ENCODE measurements around the gene HOXC12.

DNA sequence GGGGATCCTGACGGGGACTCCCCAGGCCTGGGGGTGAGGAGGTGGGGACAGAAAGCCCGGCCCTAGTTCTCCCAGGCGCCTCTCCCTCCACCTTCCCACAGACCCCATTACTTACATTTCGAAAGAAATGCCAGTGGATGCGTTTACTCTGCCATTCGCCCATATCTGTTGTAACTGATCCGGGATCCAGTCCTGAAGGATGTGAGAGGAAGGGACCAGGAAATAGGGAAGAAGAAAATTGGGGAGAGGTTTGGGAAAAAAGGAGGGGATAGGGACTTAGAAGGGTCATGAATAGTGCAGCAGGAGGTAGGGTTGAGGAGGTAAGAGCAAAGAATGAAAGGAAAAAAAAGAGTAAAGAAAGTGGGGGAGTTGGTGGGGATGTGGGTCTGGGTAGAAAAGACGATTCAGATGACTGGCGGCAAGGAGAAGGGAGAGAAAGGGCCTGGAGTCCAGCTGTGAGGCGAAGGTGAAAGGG, 1.1 kb downstream of the HOXC12 start:
- TF ChIP-seq, protein P1, sequence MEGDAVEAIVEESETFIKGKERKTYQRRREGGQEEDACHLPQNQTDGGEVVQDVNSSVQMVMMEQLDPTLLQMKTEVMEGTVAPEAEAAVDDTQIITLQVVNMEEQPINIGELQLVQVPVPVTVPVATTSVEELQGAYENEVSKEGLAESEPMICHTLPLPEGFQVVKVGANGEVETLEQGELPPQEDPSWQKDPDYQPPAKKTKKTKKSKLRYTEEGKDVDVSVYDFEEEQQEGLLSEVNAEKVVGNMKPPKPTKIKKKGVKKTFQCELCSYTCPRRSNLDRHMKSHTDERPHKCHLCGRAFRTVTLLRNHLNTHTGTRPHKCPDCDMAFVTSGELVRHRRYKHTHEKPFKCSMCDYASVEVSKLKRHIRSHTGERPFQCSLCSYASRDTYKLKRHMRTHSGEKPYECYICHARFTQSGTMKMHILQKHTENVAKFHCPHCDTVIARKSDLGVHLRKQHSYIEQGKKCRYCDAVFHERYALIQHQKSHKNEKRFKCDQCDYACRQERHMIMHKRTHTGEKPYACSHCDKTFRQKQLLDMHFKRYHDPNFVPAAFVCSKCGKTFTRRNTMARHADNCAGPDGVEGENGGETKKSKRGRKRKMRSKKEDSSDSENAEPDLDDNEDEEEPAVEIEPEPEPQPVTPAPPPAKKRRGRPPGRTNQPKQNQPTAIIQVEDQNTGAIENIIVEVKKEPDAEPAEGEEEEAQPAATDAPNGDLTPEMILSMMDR (IDR thresholded peaks at IDR 0.05) = no peak
- TF ChIP-seq POLR2A (IDR thresholded peaks at IDR 0.05) = no peak

Data from esophagus squamous epithelium (tissue), 4 donors.